Stimulated activated CD8-positive, alpha-beta memory T cell treated with anti-CD3 and anti-CD28 coated beads, Interleukin-7, amount 100 ng/mL, for 24 hours (primary cell): ENCODE data around the gene NPTXR.

Source experiments
- DNase-seq: peaks from one replicate; pipeline ENCODE4 v3.0.0-alpha.2; 2020; ENCODE audit warnings: low read depth

The NPTXR gene

DNA sequence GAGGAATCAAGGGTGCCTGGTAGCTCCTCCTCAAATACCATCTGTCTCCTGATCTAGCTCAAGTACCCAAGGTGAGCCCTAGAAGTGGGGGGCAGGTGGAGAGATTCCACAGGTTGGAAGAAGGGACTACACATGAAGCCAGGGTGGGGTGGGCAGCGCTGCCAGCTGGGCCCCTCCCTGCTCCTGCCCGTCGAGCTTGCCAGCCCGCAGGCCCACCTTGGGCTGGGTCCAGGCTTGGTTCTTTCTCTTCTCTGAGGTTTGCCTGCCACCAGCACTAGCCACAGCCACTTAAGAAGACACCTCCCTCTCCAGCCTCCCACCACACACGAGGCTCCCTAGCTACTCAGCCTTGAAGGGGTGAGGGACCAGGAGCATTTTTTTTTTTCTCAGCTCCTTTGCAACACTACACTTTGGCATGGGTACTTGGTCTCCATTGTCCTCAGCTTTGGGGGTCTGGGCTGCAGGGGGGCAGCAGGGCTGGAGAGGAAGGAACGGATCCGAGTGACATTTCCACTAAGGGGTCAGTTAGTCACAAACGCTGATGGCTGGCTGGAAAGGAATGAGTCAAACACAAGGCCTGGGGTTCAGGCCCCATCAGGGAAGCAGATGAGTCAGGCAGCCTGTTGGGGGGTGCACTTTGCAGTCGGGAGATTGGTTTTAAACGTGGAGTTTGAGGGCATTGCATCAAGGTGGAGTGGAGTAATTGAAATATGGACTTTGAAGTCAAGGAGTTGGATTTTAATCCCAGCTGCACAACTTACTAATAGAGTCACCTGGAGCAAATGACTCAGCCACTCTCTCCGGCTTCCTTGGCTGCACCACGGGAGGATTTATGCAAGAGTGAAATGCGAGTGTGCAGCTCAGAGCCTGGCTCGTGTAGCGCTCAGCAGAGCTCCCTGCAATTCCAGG lies 7.4 kb upstream of the NPTXR start:
- DNase-seq: no peak

DNA sequence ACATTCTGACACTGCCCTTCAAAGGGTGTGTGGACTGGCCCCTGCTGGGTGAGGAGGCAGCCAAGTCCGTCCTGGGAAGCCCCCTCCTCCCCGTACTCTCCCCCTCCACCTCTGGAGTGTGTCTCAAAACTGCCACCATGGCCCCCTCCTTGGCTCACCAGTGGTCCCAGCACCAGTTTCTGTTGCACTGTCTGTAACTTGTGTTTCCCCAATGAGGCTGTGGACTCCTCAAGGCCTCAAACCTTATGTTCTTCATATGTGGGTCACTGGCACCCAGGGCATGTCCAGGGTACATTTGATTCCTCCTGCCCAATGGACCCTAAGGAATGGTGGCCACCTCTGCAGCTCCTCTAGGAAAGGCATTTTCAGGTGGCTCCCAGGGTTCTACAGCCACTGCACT lies 6.6 kb upstream of the NPTXR start:
- no peak for DNase-seq

DNA sequence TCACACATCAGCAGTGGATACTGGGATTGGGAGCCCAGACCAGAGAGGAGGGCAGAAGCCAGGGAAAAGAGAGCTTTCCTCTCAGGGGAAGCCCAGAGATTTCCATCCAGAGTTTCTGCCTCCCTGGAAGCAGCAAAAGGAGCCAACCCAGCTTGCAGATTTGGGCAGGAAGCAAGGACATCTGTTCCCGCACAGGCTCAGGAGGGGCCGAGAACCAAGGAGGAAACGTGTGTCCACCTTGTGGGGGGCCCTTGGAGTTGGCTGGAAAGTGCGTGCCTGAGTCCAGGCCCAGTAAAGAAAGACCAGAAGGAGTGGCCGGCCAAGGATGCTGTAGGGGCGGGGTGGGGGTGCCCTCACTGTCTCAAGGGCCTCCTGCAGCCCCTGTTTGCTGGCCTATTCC lies 6.0 kb upstream of the NPTXR start:
- DNase-seq: no peak

- DNase-seq: no peak
Measured at GRCh38 chr22:38846412-38846811, 2.6 kb upstream of the NPTXR start.

- DNase-seq: no peak
Measured at GRCh38 chr22:38845004-38845740, 1.3 kb upstream of the NPTXR start.

- DNase-seq: no peak
Measured at GRCh38 chr22:38844315-38845003, 631 bp upstream of the NPTXR start.

DNA sequence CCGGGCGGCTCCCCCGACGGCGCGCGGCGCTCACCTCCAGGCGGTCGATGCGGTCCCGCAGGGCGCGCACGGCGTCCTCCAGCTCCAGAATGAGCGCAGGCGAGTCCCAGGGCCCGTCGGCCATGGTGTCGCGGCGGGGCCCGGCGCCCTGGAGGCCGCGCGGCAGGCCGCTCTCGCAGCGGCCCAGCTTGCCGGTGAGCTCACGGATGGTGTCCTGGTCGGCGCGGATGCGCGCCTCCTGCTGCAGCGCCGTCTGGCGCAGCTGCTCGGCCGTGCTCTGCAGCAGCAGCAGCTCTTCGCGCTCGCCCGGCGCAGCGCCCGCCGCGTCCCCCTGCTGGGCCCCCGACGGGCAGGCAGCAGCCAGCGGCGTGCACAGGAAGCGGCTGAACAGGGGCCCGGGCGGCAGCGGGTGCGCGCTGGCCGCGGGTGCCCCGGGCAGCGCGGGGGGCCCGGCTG lies 599 bp downstream of the NPTXR start:
- DNase-seq: no peak

GRCh38 chr22:38842512-38843200 lies 1.2 kb downstream of the NPTXR start:
- no peak for DNase-seq

GRCh38 chr22:38841635-38842034 lies 2.2 kb downstream of the NPTXR start:
- no peak for DNase-seq

DNA sequence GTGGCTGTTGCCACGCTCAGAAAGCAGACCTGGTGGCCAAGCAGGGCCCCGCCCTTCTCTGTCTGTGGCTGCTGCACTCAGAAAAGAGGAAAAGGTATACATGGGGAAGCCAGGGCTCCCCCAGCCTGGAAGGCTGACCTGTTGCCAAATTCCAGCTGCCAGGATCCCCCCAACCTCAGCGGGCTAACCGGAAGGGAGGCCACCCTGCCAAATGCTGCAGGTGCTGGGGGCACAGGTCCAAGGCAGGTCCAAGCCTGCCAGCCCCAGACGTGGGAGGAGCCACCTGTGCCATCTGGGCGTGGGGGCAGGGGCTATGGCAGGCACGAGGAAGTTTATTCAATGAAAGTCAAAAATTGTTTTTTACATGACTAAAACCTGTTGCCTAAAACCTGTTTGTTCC lies 2.6 kb downstream of the NPTXR start:
- no peak for DNase-seq

GRCh38 chr22:38840129-38840528 lies 3.7 kb downstream of the NPTXR start:
- DNase-seq: no peak

GRCh38 chr22:38839686-38840085 lies 4.1 kb downstream of the NPTXR start:
- DNase-seq: no peak

DNA sequence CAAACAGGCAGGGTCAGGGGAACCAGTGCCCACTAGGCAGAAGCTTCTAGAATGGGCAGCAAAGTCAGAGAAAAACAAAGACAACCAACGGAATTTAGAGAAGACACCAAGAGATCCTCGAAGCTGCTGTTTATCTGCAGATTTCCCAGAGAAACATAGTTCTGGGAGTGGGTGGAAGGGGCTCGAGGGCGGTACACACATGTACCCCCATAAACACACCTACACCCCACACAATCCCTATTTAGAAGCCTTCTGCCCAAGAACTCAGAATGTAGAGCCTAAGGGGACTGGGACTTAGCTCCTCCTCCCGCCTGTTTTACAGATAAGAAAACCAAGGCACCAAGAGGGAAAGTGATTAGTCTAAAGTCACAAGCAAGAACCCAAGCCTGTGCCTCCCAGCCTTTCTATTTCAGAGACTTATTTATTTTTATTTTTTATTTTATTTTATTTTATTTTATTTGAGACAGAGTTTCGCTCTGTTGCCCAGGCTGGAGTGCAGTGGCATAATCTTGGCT lies 6.4 kb downstream of the NPTXR start:
- DNase-seq: no peak

GRCh38 chr22:38835888-38836301 lies 7.9 kb downstream of the NPTXR start:
- DNase-seq: no peak

GRCh38 chr22:38834991-38835390 lies 8.8 kb downstream of the NPTXR start:
- DNase-seq: no peak

DNA sequence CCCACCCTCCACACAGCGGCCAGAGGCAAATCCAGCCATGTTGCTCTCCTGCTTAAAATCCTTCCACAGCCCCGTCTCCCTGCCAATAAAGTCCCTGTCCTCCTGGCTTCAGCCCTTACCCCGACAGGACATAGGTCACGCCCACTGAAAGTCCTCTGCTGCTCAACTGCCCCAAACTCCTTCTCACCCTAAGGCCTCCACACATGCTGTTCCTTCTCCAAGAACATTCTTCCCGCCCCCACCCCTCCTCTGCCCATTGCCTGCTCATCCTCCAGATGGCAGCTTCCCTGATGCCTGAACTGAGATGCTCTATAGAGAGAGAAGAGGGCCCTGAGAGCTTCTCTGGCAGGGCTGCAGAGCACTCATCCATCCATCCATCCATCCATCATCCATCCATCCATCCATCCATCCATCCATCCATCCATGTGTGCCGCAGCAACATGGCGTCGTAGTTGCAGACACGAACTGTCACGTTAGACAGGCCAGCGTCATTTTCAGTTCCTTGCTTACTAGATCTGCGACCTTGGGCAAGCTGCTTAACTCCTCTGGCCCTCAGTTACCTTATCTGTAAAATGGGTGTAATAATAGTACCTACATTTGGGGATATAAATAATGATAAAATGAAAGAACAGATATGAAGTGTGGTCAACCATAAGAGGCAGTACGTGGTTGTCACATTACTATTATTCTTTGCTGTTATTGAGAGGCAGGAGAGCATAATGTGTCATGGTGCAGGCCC lies 9.4 kb downstream of the NPTXR start:
- DNase-seq: no peak

DNA sequence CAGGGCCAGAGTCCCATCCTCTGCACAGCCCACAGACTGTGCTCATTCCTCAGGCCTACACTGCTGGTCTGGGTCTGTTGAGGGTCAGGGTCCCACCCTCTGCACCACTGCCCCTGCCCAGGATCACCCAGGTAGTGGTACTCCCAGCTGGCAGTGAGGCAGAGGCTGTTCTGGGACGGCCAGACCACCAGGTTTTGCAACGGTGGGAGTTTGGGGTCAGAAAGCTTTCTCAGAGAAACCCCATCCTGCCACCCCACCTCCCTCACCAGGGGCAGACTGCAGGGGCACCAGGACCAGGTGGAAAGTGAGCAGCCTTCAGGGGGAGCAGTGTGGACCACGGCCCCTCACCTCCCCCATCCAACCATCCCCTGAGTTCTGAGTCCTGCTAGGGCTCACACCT lies 10.8 kb downstream of the NPTXR start:
- no peak for DNase-seq

- no peak for DNase-seq
Measured at GRCh38 chr22:38832005-38832978, 11.5 kb downstream of the NPTXR start.

DNA sequence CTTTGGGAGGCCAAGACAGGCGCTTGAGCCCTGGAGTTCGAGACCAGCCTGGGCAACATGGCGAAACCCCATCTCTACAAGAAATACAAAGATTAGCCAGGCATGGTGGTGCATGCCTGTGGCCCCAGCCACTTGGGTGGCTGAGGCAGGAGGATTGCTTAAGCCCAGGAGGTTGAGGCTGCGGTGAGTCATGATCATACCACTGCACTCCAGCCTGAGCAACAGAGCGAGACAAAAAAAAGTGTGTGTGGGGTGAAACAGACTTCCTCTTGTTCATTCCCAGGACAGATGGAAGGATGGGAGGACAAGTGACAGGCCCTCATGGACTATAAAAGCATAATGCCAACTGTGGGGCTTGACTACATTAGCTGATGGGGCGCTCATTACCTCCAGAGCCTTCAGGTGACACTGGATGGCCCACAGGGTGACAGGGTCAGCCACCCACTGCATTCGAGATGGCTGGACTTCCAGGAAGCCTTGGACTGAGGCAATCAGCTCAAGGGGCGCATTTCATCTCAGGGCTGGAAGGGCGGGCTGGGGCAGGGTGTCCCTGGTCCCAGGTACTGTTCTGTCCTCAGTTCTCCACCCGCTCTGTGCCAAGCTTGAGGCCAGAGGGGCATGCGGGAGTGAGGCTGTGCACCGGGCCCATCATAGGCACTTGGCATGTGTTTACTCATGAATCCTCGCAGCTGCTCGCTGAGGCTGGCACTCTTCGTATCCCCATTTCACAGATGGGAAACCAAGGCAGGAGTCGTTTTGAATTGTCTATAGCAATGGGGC lies 12.5 kb downstream of the NPTXR start:
- DNase-seq: no peak
